Esophagus muscularis mucosa (tissue), 3 donors: ENCODE data around the gene PIR.

ENCODE experiments used
- POLR2A ChIP-seq: fragments of 450-650 bp; IDR thresholded peaks from one replicate; pipeline ENCODE4 v1.6.1; 2017; ENCODE audit warnings: antibody characterized with exemption, moderate library complexity, mild to moderate bottlenecking, low read depth
- POLR2AphosphoS5 ChIP-seq, 2 donors: sonication (generic); formaldehyde crosslinking; IDR thresholded peaks; one replicate each; pipeline ENCODE4 v1.6.1; 2017; ENCODE audit warnings: antibody characterized with exemption in 2 of 2
- TF ChIP-seq, protein P1 (sequence below), 3 experiments: fragments of 200-600 bp in 2 of 3; fragments of 450-650 bp in 1 of 3; sonication (generic) in 2 of 3; IDR thresholded peaks; one replicate each; pipeline ENCODE4 v1.5.1; 2017 to 2019; ENCODE audit warnings: antibody characterized with exemption in 3 of 3, mild to moderate bottlenecking in 2 of 3, moderate library complexity in 1 of 3

DNA sequence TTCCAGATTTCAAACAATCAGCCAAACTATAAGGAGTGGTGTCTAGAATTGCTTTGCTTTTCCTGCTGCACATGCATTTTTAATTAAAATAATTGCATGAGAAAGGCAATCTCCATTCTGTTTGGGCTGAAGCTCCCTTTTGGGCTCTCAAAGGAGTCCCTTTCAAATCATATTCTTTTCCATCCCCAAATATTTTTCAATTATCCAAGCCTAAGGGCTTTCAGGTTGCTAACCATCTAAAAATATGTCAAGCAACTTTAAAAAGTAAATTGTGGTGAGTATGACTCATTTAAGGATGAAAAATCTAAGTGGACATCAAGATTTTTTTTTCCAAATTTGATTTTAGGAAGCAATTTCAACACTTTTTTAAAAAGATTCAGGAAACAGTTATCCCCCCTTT, 28.4 kb downstream of the PIR start:
- TF ChIP-seq, protein P1, sequence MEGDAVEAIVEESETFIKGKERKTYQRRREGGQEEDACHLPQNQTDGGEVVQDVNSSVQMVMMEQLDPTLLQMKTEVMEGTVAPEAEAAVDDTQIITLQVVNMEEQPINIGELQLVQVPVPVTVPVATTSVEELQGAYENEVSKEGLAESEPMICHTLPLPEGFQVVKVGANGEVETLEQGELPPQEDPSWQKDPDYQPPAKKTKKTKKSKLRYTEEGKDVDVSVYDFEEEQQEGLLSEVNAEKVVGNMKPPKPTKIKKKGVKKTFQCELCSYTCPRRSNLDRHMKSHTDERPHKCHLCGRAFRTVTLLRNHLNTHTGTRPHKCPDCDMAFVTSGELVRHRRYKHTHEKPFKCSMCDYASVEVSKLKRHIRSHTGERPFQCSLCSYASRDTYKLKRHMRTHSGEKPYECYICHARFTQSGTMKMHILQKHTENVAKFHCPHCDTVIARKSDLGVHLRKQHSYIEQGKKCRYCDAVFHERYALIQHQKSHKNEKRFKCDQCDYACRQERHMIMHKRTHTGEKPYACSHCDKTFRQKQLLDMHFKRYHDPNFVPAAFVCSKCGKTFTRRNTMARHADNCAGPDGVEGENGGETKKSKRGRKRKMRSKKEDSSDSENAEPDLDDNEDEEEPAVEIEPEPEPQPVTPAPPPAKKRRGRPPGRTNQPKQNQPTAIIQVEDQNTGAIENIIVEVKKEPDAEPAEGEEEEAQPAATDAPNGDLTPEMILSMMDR (IDR thresholded peaks at IDR 0.05): no peak
- TF ChIP-seq POLR2A: no peak
- TF ChIP-seq POLR2AphosphoS5 (IDR thresholded peaks at IDR 0.05): no peak
